H1 (cell line): ENCODE data around the gene SH3BP5. TPM values are rescaled to one million over a fixed set of nuclear protein-coding genes. Genes with fewer than 3 reads are reported as not detected.

ENCODE experiments used
- CTCF ChIA-PET: fragments of 300-600 bp; sonication (Branson Sonifier 250); formaldehyde crosslinking; loops from one replicate; lab custom pipeline; 2021; ENCODE audit not compliant: partially characterized antibody; lab: Charles Lee
- POLR2A ChIA-PET: fragments of 300-600 bp; sonication (Branson Sonifier 250); formaldehyde crosslinking; loops from one replicate; lab custom pipeline; 2021; ENCODE audit warnings: inconsistent platforms; ENCODE audit not compliant: partially characterized antibody; lab: Charles Lee
- DNase-seq, 2 experiments: peaks; one replicate each; pipeline versions ENCODE4 v3.0.0 to v3.0.0-alpha.2; 2010 to 2022; ENCODE audit warnings: low spot score in 2 of 2, low read depth in 1 of 2, mixed read lengths in 1 of 2
- FAIRE-seq: peaks from 2 replicates; lab custom pipeline; 2011; peaks lifted over from hg19 to GRCh38; lab: Jason Lieb, UNC
- H2AFZ ChIP-seq: 2 replicates; pipeline ENCODE4 v1.8.1; 2012; ENCODE audit warnings: low read length, inconsistent platforms
- H2AK5ac ChIP-seq: 2 replicates; pipeline ENCODE4 v1.6.1; 2013; ENCODE audit warnings: low read depth, low read length
- H2BK120ac ChIP-seq: replicated peaks from 2 replicates; pipeline ENCODE3; 2013; ENCODE audit warnings: low read depth, low read length, inconsistent platforms
- H2BK12ac ChIP-seq: 2 replicates; pipeline ENCODE4 v1.6.1; 2013; ENCODE audit warnings: low read depth, low read length
- H2BK15ac ChIP-seq: 2 replicates; pipeline ENCODE4 v1.6.1; 2013; ENCODE audit warnings: low read length
- H2BK20ac ChIP-seq: 2 replicates; pipeline ENCODE4 v1.6.1; 2013; ENCODE audit warnings: low read length
- H2BK5ac ChIP-seq: 2 replicates; pipeline ENCODE4 v1.6.1; 2013; ENCODE audit warnings: low read depth, low read length
- H3K14ac ChIP-seq: 2 replicates; pipeline ENCODE4 v1.6.1; 2013; ENCODE audit warnings: inconsistent platforms; ENCODE audit not compliant: insufficient read length
- H3K18ac ChIP-seq: 2 replicates; pipeline ENCODE4 v1.6.1; 2013; ENCODE audit warnings: low read length; ENCODE audit errors: extremely low read depth
- H3K23ac ChIP-seq: 2 replicates; pipeline ENCODE4 v1.6.1; 2013; ENCODE audit warnings: inconsistent platforms; ENCODE audit not compliant: insufficient read length
- H3K23me2 ChIP-seq: 2 replicates; pipeline ENCODE4 v1.6.1; 2013; ENCODE audit warnings: low read depth, low read length
- H3K27ac ChIP-seq: 2 replicates; pipeline ENCODE4 v1.6.1; 2011; ENCODE audit warnings: low read depth, low read length, inconsistent platforms
- H3K27me3 ChIP-seq, 4 experiments: replicated peaks in 1 of 4; 1 replicate in 1 of 4; 2 replicates in 3 of 4; pipeline versions ENCODE4 v1.6.1 to v1.8.1; 2011 to 2013; ENCODE audit warnings: low read length in 3 of 4, mild to moderate bottlenecking in 3 of 4, inconsistent platforms in 2 of 4, mixed read lengths in 2 of 4, moderate library complexity in 1 of 4; ENCODE audit not compliant: control insufficient read depth in 3 of 4, insufficient read depth in 3 of 4; ENCODE audit errors: extremely low read depth in 1 of 4
- H3K36me3 ChIP-seq, 4 experiments: 2 replicates each; pipeline versions ENCODE4 v1.6.1 to v1.8.1; 2011 to 2013; ENCODE audit warnings: mild to moderate bottlenecking in 4 of 4, low read length in 3 of 4, moderate library complexity in 2 of 4, control low read depth in 1 of 4, inconsistent platforms in 1 of 4; ENCODE audit not compliant: insufficient read depth in 4 of 4, control insufficient read depth in 2 of 4
- H3K4ac ChIP-seq: replicated peaks from 2 replicates; pipeline ENCODE3; 2013; ENCODE audit warnings: low read length, low read depth, mixed read lengths, inconsistent platforms; ENCODE audit not compliant: insufficient read length
- H3K4me1 ChIP-seq, 4 experiments: replicated peaks in 1 of 4; 1 replicate in 1 of 4; 2 replicates in 3 of 4; pipeline versions ENCODE4 v1.6.1 to v1.8.1; 2011 to 2013; ENCODE audit warnings: low read length in 3 of 4, inconsistent platforms in 2 of 4, mixed read lengths in 1 of 4; ENCODE audit not compliant: insufficient read depth in 4 of 4, control insufficient read depth in 3 of 4
- H3K4me2 ChIP-seq, 2 experiments: 2 replicates each; pipeline versions ENCODE4 v1.6.1 to v1.8.1; 2011 to 2013; ENCODE audit warnings: low read depth in 2 of 2, low read length in 2 of 2, control low read depth in 1 of 2, inconsistent platforms in 1 of 2, mild to moderate bottlenecking in 1 of 2; ENCODE audit not compliant: insufficient read depth in 1 of 2
- H3K4me3 ChIP-seq, 4 experiments: fragments of 200-600, 300-600 bp in 1 of 4; sonication (generic), shearing (Covaris generic), sonication (Bioruptor Twin) in 1 of 4; 2 replicates each; pipeline versions ENCODE4 v1.5.1 to v1.8.1; 2011 to 2016; ENCODE audit warnings: low read length in 4 of 4, low read depth in 3 of 4, control low read depth in 2 of 4, inconsistent platforms in 2 of 4, mild to moderate bottlenecking in 2 of 4, mixed read lengths in 1 of 4, moderate library complexity in 1 of 4; ENCODE audit not compliant: insufficient read depth in 2 of 4; ENCODE audit errors: extremely low read depth in 1 of 4
- H3K56ac ChIP-seq: replicated peaks from 2 replicates; pipeline ENCODE3; 2013; ENCODE audit warnings: low read depth, mild to moderate bottlenecking, mixed read lengths, low read length, inconsistent platforms; ENCODE audit not compliant: insufficient read length
- H3K79me1 ChIP-seq: 2 replicates; pipeline ENCODE4 v1.6.1; 2013; ENCODE audit warnings: low read depth, low read length, control low read depth
- H3K79me2 ChIP-seq, 2 experiments: 2 replicates each; pipeline versions ENCODE4 v1.6.1 to v1.8.1; 2012 to 2013; ENCODE audit warnings: low read length in 2 of 2, mild to moderate bottlenecking in 2 of 2, inconsistent platforms in 1 of 2; ENCODE audit not compliant: insufficient read depth in 2 of 2, control insufficient read depth in 1 of 2
- H3K9ac ChIP-seq, 4 experiments: replicated peaks in 1 of 4; 1 replicate in 1 of 4; 2 replicates in 3 of 4; pipeline versions ENCODE4 v1.6.1 to v1.8.1; 2011 to 2013; ENCODE audit warnings: low read depth in 3 of 4, low read length in 3 of 4, control low read depth in 2 of 4, mild to moderate bottlenecking in 2 of 4, moderate library complexity in 2 of 4, inconsistent platforms in 1 of 4; ENCODE audit errors: extremely low read depth in 1 of 4
- H3K9me3 ChIP-seq, 2 experiments: 2 replicates each; pipeline versions ENCODE4 v1.6.1 to v1.8.1; 2012 to 2013; ENCODE audit warnings: mild to moderate bottlenecking in 2 of 2, moderate library complexity in 2 of 2, control low read depth in 1 of 2, inconsistent platforms in 1 of 2, low read depth in 1 of 2, low read length in 1 of 2, mixed read lengths in 1 of 2; ENCODE audit not compliant: insufficient read depth in 2 of 2
- H4K20me1 ChIP-seq, 2 experiments: replicated peaks in 1 of 2; 2 replicates each; pipeline versions ENCODE3 to v1.8.1; 2011 to 2013; ENCODE audit warnings: inconsistent platforms in 2 of 2, low read length in 2 of 2, mild to moderate bottlenecking in 1 of 2; ENCODE audit not compliant: insufficient read depth in 2 of 2, control insufficient read depth in 1 of 2
- H4K5ac ChIP-seq: 2 replicates; pipeline ENCODE4 v1.6.1; 2013; ENCODE audit warnings: low read length, low read depth, mixed read lengths, inconsistent platforms; ENCODE audit not compliant: insufficient read length
- H4K8ac ChIP-seq: 2 replicates; pipeline ENCODE4 v1.8.0; 2013; ENCODE audit warnings: mild to moderate bottlenecking, moderate library complexity, low read length, inconsistent platforms; ENCODE audit not compliant: insufficient read depth; ENCODE audit errors: extremely low read depth
- H4K91ac ChIP-seq: replicated peaks from 2 replicates; pipeline ENCODE3; 2013; ENCODE audit warnings: low read length, mixed read lengths, inconsistent platforms; ENCODE audit not compliant: insufficient read length
- CEBPB ChIP-seq: IDR thresholded peaks from 2 replicates; pipeline ENCODE4 v1.6.1; 2012; ENCODE audit warnings: low read depth, low read length
- CHD1 ChIP-seq: IDR thresholded peaks from 2 replicates; pipeline ENCODE4 v1.6.1; 2012; ENCODE audit warnings: low read depth, low read length, improper control_type of control experiment
- HDAC2 ChIP-seq, 2 experiments: fragments of 300-600 bp in 1 of 2; sonication (generic) in 1 of 2; IDR thresholded peaks; 2 replicates each; pipeline ENCODE4 v1.6.1; 2011 to 2012; ENCODE audit warnings: low read depth in 2 of 2, low read length in 2 of 2, mild to moderate bottlenecking in 2 of 2, moderate library complexity in 2 of 2, borderline replicate concordance in 1 of 2, inconsistent platforms in 1 of 2
- NRF1 ChIP-seq: IDR thresholded peaks from 2 replicates; pipeline ENCODE4 v1.6.1; 2011; ENCODE audit warnings: mild to moderate bottlenecking, low read depth, low read length, improper control_type of control experiment
- POU5F1 ChIP-seq: IDR thresholded peaks from 2 replicates; pipeline ENCODE4 v1.6.1; 2011; ENCODE audit warnings: low read depth, mild to moderate bottlenecking, low read length, moderate library complexity
- RXRA ChIP-seq: IDR thresholded peaks from 2 replicates; pipeline ENCODE4 v1.6.1; 2011; ENCODE audit warnings: low read depth, mild to moderate bottlenecking, low read length, moderate library complexity; ENCODE audit not compliant: insufficient read depth
- SUZ12 ChIP-seq: fragments of 200-600 bp; sonication (generic); IDR thresholded peaks from 2 replicates; pipeline ENCODE4 v1.6.1; 2012; ENCODE audit warnings: mild to moderate bottlenecking, inconsistent platforms, low read length, moderate library complexity, mixed read lengths
- TAF7 ChIP-seq: optimal IDR thresholded peaks from 2 replicates; pipeline ENCODE3; 2011; ENCODE audit warnings: low read depth, mild to moderate bottlenecking, inconsistent platforms, low read length, moderate library complexity, borderline replicate concordance
- ZNF274 ChIP-seq: IDR thresholded peaks from 2 replicates; pipeline ENCODE4 v1.7.0; 2012; ENCODE audit warnings: low read length, borderline replicate concordance; ENCODE audit errors: extremely low read depth
- WGBS, 2 experiments: shearing (Covaris generic) in 1 of 2; methylation state at CpG; one replicate each; pipeline versions ENCODE4 v1.1.6 to v1.1.7; 2013 to 2015; ENCODE audit warnings: low lambda C conversion rate in 2 of 2, mixed read lengths in 2 of 2, inconsistent platforms in 1 of 2, low coverage in 1 of 2, missing lambda C conversion rate in 1 of 2; ENCODE audit not compliant: insufficient replicate concordance in 2 of 2, insufficient coverage in 1 of 2, insufficient read length in 1 of 2; ENCODE audit errors: extremely low coverage in 1 of 2, missing lambda C conversion rate in 1 of 2; 5-methylcytosine and 5-hydroxymethylcytosine counted together
- polyA plus RNA-seq, 7 experiments: library from polyadenylated mRNA; depleted of rRNA in 3 of 7; stranded (reverse) in 5 of 7; unstranded in 2 of 7; fragments of >200 nt in 5 of 7; fragments of 200-250 nt in 2 of 7; gene quantifications; 1 replicate in 5 of 7; 2 replicates in 1 of 7; 4 replicates in 1 of 7; pipeline versions ENCODE4 v1.2.1 to v1.2.3, GENCODE V29; 2011 to 2013; ENCODE audit warnings: missing spikeins in 2 of 7, mixed read lengths in 2 of 7
- total RNA-seq: library from RNA; stranded (reverse); fragmentation: NEBNext Ultra II Directional; extraction: Animal tissue kit (Norgen Biotek cat#: 25700); gene quantifications from 2 replicates; pipeline ENCODE4 v1.2.1, GENCODE V29; 2021

SH3BP5 gene
- total and polyA plus RNA-seq, 2 of the 8 experiments (the other 6 are each of a cell fraction or from before 2014, with no cell fraction given), result 7.1 to 9.7 TPM

- Histone ChIP-seq H3K36me3 (peaks cover 0 to 9% (median 3%) of the 10 kb centered on the region in 4 experiments; a peak in 2 of 8 replicates), H3K4ac (no peak overlapping the region), H2BK20ac (no peak overlapping the region), H2BK5ac (no peak overlapping the region), H3K27ac (no peak overlapping the region), H3K79me2 (no peaks in the 10 kb centered on the region), H4K20me1 (peaks cover 0 to 1% of the 10 kb centered on the region in 2 experiments), H2AFZ (no peak overlapping the region), H3K4me3 (no peak overlapping the region), H3K9me3 (no peaks in the 10 kb centered on the region), H3K27me3 (no peaks in the 10 kb centered on the region), H2BK12ac (no peak overlapping the region), H4K5ac (no peak overlapping the region), H2AK5ac (no peak overlapping the region), H3K23ac (no peak overlapping the region), H3K9ac (no peak overlapping the region), H2BK15ac (no peak overlapping the region), H3K14ac (no peak overlapping the region), H3K4me2 (no peak overlapping the region), H3K23me2 (no peaks in the 10 kb centered on the region), H4K8ac (no peak overlapping the region), H3K56ac (no peak overlapping the region), H3K79me1 (no peaks in the 10 kb centered on the region), H3K4me1 (no peaks in the 10 kb centered on the region), H3K18ac (no peak overlapping the region), H2BK120ac (no peak overlapping the region), H4K91ac (no peak overlapping the region)
- no peak for DNase-seq
- ChIA-PET POLR2A (interaction anchor here (1.3 kb wide), 1 partner anchor 9 kb away, joined by 6 read pairs; no protein-coding TSS in a partner anchor), CTCF (interaction anchor here (0.6 to 1.1 kb wide), 6 partner anchors 12 to 588 kb away, joined by 3 to 4 read pairs (median 4); no protein-coding TSS in a partner anchor)
- 90% methylated on average over 1 of the region's 1 CpG; no CpG with 5 or more reads in 1 of the 2 experiments for WGBS, 2 experiments
- FAIRE-seq, result no peak
- TF ChIP-seq TAF7 (no peak), ZNF274 (no peak), HDAC2 (IDR thresholded peaks at IDR 0.05; ENCODE audit: borderline replicate concordance in 1 of 2, low read depth in 2 of 2, low read length in 2 of 2) (no peak), NRF1 (no peak), RXRA (no peak), CHD1 (no peak), POU5F1 (no peak), CEBPB (no peak), SUZ12 (no peak)
Measured at GRCh38 chr3:15228147-15228546, 104.2 kb downstream of the SH3BP5 start.
